HepG2 (cell line): Measurements from ENCODE around the gene KRTAP5-6. TPM values are rescaled to one million over a fixed set of nuclear protein-coding genes. Genes with fewer than 3 reads are reported as not detected.

ENCODE experiments used
- AHDC1 ChIP-seq: sonication (generic); formaldehyde crosslinking; IDR thresholded peaks from 2 replicates; pipeline ENCODE4 v1.5.1; 2020; ENCODE audit warnings: mild to moderate bottlenecking, missing genetic modification reagents, borderline replicate concordance
- BCL6 ChIP-seq: IDR thresholded peaks from 2 replicates; pipeline ENCODE4 v1.6.1; 2016; ENCODE audit warnings: missing genetic modification reagents, missing compliant biosample characterization
- CBX1 ChIP-seq: IDR thresholded peaks from one replicate; pipeline ENCODE4 v1.6.1; 2016; ENCODE audit warnings: antibody characterized with exemption, low read depth
- GABPB1 ChIP-seq: IDR thresholded peaks from 2 replicates; pipeline ENCODE4 v1.6.1; 2016; ENCODE audit warnings: mild to moderate bottlenecking, missing genetic modification reagents, moderate library complexity, missing compliant biosample characterization
- GATAD2A ChIP-seq: IDR thresholded peaks from 2 replicates; pipeline ENCODE4 v1.6.1; 2016
- GPN1 ChIP-seq: sonication (generic); formaldehyde crosslinking; IDR thresholded peaks from 2 replicates; pipeline ENCODE4 v1.5.1; 2020; ENCODE audit warnings: missing genetic modification reagents, borderline replicate concordance
- HNRNPUL1 ChIP-seq: fragments of 200-400 bp; formaldehyde crosslinking; IDR thresholded peaks from 2 replicates; pipeline ENCODE4 v1.6.1; 2017; ENCODE audit warnings: low read depth, mild to moderate bottlenecking, low read length, moderate library complexity
- NR2F2 ChIP-seq: IDR thresholded peaks from 2 replicates; pipeline ENCODE4 v1.6.1; 2012; ENCODE audit warnings: low read depth, inconsistent platforms, borderline replicate concordance
- PAWR ChIP-seq: sonication (generic); formaldehyde crosslinking; IDR thresholded peaks from 2 replicates; pipeline ENCODE4 v1.4.0; 2020; ENCODE audit warnings: missing genetic modification reagents, mild to moderate bottlenecking, borderline replicate concordance
- POGZ ChIP-seq: sonication (generic); formaldehyde crosslinking; IDR thresholded peaks from 2 replicates; pipeline ENCODE4 v1.4.0; 2020; ENCODE audit warnings: mild to moderate bottlenecking, missing genetic modification reagents
- POLR2A ChIP-seq, 2 experiments: IDR thresholded peaks; 2 replicates each; pipeline ENCODE4 v1.6.1; 2011; ENCODE audit warnings: low read depth in 2 of 2, low read length in 2 of 2, mild to moderate bottlenecking in 1 of 2, moderate library complexity in 1 of 2; ENCODE audit not compliant: insufficient read depth in 1 of 2
- RAD21 ChIP-seq: fragments of 450-650 bp; formaldehyde crosslinking; IDR thresholded peaks from 2 replicates; pipeline ENCODE4 v1.5.0; 2020; ENCODE audit warnings: mild to moderate bottlenecking
- RFX3 ChIP-seq: IDR thresholded peaks from 2 replicates; pipeline ENCODE4 v1.6.1; 2016; ENCODE audit warnings: missing biosample characterization, missing genetic modification reagents
- SPEN ChIP-seq: sonication (generic); formaldehyde crosslinking; IDR thresholded peaks from 2 replicates; pipeline ENCODE4 v1.5.1; 2020; ENCODE audit warnings: low read depth, mild to moderate bottlenecking, missing genetic modification reagents
- SRY ChIP-seq: sonication (generic); formaldehyde crosslinking; IDR thresholded peaks from 2 replicates; pipeline ENCODE4 v1.8.0; 2022; ENCODE audit warnings: mild to moderate bottlenecking, missing genetic modification reagents
- YY1 ChIP-seq: IDR thresholded peaks from 2 replicates; pipeline ENCODE4 v1.6.1; 2011; ENCODE audit warnings: low read length, low read depth, moderate library complexity, mild to moderate bottlenecking; ENCODE audit not compliant: insufficient read depth, insufficient replicate concordance
- ZNF431 ChIP-seq: sonication (generic); formaldehyde crosslinking; IDR thresholded peaks from 2 replicates; pipeline ENCODE4 v1.9.0; 2022; ENCODE audit warnings: missing genetic modification reagents, low read depth, mild to moderate bottlenecking, borderline replicate concordance
- ZNF75D ChIP-seq: sonication (generic); formaldehyde crosslinking; IDR thresholded peaks from 2 replicates; pipeline ENCODE4 v1.8.1; 2023; ENCODE audit warnings: missing genetic modification reagents, mild to moderate bottlenecking, borderline replicate concordance
- ZNF841 ChIP-seq: sonication (generic); formaldehyde crosslinking; IDR thresholded peaks from 2 replicates; pipeline ENCODE4 v1.8.1; 2023; ENCODE audit warnings: missing genetic modification reagents, borderline replicate concordance
- ZNF891 ChIP-seq: sonication (generic); formaldehyde crosslinking; IDR thresholded peaks from 2 replicates; pipeline ENCODE4 v1.5.0; 2020; ENCODE audit warnings: mild to moderate bottlenecking, missing genetic modification reagents
- ZSCAN22 ChIP-seq: sonication (generic); formaldehyde crosslinking; IDR thresholded peaks from 2 replicates; pipeline ENCODE4 v1.4.0; 2020; ENCODE audit warnings: mild to moderate bottlenecking, missing genetic modification reagents
- polyA plus RNA-seq, 8 experiments: library from polyadenylated mRNA; depleted of rRNA in 3 of 8; stranded (reverse) in 7 of 8; unstranded in 1 of 8; fragments of >200 nt; fragmentation: Illumina TruSeq in 4 of 8; extraction: Trizol in 4 of 8; gene quantifications; 2 replicates each; pipeline versions ENCODE4 v1.2.1 to v1.2.3, GENCODE V29; 2011 to 2016; ENCODE audit warnings: low read depth in 4 of 8, missing spikeins in 1 of 8, mixed read lengths in 1 of 8; ENCODE audit not compliant: insufficient read depth in 1 of 8
- total RNA-seq, 5 experiments: library from RNA; depleted of rRNA; stranded (reverse); fragments of >200 nt; fragmentation: Illumina TruSeq; extraction: Trizol; gene quantifications; 2 replicates each; pipeline ENCODE4 v1.2.3, GENCODE V29; 2016; ENCODE audit warnings: low read depth in 1 of 5
- TF ChIP-seq, protein P1 (sequence below): sonication (generic); formaldehyde crosslinking; IDR thresholded peaks from 2 replicates; pipeline ENCODE4 v1.5.1; 2020; ENCODE audit warnings: mild to moderate bottlenecking, missing genetic modification reagents, moderate library complexity
- TF ChIP-seq, protein P2 (sequence below): sonication (generic); formaldehyde crosslinking; IDR thresholded peaks from 2 replicates; pipeline ENCODE4 v1.5.0; 2020; ENCODE audit warnings: missing genetic modification reagents
- TF ChIP-seq, protein P3 (sequence below): sonication (generic); formaldehyde crosslinking; IDR thresholded peaks from 2 replicates; pipeline ENCODE4 v1.9.0; 2021; ENCODE audit warnings: missing genetic modification reagents, borderline replicate concordance

KRTAP5-6 gene
- total and polyA plus RNA-seq, 2 of the 13 experiments (the other 11 are each of a cell fraction or from before 2014, with no cell fraction given), result not detected

GRCh38 chr11:1676229-1676740 is 20.7 kb upstream of the KRTAP5-6 start (continued):
- TF ChIP-seq ZNF75D (CRISPR knock-in tag), result no peak
- TF ChIP-seq SPEN (CRISPR knock-in tag), result no peak
- no peak for TF ChIP-seq RAD21 (CRISPR knock-in tag)
- TF ChIP-seq SRY (CRISPR knock-in tag), result no peak
- TF ChIP-seq PAWR (CRISPR knock-in tag), result no peak
- no peak for TF ChIP-seq GABPB1 (CRISPR knock-in tag)
- no peak for TF ChIP-seq GATAD2A
- TF ChIP-seq, protein P1, sequence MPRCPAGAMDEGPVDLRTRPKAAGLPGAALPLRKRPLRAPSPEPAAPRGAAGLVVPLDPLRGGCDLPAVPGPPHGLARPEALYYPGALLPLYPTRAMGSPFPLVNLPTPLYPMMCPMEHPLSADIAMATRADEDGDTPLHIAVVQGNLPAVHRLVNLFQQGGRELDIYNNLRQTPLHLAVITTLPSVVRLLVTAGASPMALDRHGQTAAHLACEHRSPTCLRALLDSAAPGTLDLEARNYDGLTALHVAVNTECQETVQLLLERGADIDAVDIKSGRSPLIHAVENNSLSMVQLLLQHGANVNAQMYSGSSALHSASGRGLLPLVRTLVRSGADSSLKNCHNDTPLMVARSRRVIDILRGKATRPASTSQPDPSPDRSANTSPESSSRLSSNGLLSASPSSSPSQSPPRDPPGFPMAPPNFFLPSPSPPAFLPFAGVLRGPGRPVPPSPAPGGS (CRISPR knock-in tag), result no peak
- TF ChIP-seq POLR2A (IDR thresholded peaks at IDR 0.05; ENCODE audit: insufficient read depth in 1 of 2, low read depth in 2 of 2, low read length in 2 of 2), result no peak
- no peak for TF ChIP-seq YY1
- TF ChIP-seq BCL6 (CRISPR knock-in tag), result no peak
- no peak for TF ChIP-seq HNRNPUL1
- TF ChIP-seq, protein P2, sequence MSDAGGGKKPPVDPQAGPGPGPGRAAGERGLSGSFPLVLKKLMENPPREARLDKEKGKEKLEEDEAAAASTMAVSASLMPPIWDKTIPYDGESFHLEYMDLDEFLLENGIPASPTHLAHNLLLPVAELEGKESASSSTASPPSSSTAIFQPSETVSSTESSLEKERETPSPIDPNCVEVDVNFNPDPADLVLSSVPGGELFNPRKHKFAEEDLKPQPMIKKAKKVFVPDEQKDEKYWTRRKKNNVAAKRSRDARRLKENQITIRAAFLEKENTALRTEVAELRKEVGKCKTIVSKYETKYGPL, result no peak
- no peak for TF ChIP-seq POGZ (CRISPR knock-in tag)
- no peak for TF ChIP-seq CBX1
- TF ChIP-seq ZNF431 (CRISPR knock-in tag), result no peak
- peak; percentile 7; the same call in 1 of the 2 replicates for TF ChIP-seq AHDC1 (CRISPR knock-in tag)
- no peak for TF ChIP-seq RFX3
- TF ChIP-seq ZNF841 (CRISPR knock-in tag), result no peak
- no peak for TF ChIP-seq NR2F2
- no peak for TF ChIP-seq ZNF891
- no peak for TF ChIP-seq GPN1 (CRISPR knock-in tag)
- no peak for TF ChIP-seq ZSCAN22 (CRISPR knock-in tag)
- TF ChIP-seq, protein P3, sequence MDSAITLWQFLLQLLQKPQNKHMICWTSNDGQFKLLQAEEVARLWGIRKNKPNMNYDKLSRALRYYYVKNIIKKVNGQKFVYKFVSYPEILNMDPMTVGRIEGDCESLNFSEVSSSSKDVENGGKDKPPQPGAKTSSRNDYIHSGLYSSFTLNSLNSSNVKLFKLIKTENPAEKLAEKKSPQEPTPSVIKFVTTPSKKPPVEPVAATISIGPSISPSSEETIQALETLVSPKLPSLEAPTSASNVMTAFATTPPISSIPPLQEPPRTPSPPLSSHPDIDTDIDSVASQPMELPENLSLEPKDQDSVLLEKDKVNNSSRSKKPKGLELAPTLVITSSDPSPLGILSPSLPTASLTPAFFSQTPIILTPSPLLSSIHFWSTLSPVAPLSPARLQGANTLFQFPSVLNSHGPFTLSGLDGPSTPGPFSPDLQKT (CRISPR knock-in tag), result no peak
